Measurements from ENCODE around the gene TAS2R38. TPM values are rescaled to one million over a fixed set of nuclear protein-coding genes. Genes with fewer than 3 reads are reported as not detected.

TAS2R38 gene
- total RNA-seq: not detected in 2 replicates

- no peaks in the 10 kb centered on the region for H3K36me3 ChIP-seq (ENCODE audit: insufficient read depth, low read length)
- no peaks in the 10 kb centered on the region for H3K4me1 ChIP-seq (ENCODE audit: insufficient read depth, low read length)
- TF ChIP-seq, protein P1, sequence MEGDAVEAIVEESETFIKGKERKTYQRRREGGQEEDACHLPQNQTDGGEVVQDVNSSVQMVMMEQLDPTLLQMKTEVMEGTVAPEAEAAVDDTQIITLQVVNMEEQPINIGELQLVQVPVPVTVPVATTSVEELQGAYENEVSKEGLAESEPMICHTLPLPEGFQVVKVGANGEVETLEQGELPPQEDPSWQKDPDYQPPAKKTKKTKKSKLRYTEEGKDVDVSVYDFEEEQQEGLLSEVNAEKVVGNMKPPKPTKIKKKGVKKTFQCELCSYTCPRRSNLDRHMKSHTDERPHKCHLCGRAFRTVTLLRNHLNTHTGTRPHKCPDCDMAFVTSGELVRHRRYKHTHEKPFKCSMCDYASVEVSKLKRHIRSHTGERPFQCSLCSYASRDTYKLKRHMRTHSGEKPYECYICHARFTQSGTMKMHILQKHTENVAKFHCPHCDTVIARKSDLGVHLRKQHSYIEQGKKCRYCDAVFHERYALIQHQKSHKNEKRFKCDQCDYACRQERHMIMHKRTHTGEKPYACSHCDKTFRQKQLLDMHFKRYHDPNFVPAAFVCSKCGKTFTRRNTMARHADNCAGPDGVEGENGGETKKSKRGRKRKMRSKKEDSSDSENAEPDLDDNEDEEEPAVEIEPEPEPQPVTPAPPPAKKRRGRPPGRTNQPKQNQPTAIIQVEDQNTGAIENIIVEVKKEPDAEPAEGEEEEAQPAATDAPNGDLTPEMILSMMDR (IDR thresholded peaks at IDR 0.05; ENCODE audit: extremely low read depth, low read depth, low read length): no peak
- no peaks in the 10 kb centered on the region for H3K9me3 ChIP-seq (ENCODE audit: low read depth, low read length)
- H3K4me2 ChIP-seq (ENCODE audit: insufficient read depth, low read length): no peak within 1 kb of the TSS
- no peaks in the 10 kb centered on the region for H3K27me3 ChIP-seq (ENCODE audit: insufficient read depth, low read length)
- H4K20me1 ChIP-seq (ENCODE audit: insufficient read depth, low read length): no peaks in the 10 kb centered on the region
- no peaks in the 10 kb centered on the region for H3K79me2 ChIP-seq (ENCODE audit: insufficient read depth, low read length)
- DNase-seq (ENCODE audit: insufficient read length, low spot score, missing footprints): no peak
- H3K27ac ChIP-seq (ENCODE audit: low read depth, low read length): no peak within 1 kb of the TSS
- H3K4me3 ChIP-seq (ENCODE audit: insufficient read depth, low read length): no peak within 1 kb of the TSS
- H2AFZ ChIP-seq (ENCODE audit: low read length): no peak within 1 kb of the TSS
Measured at GRCh38 chr7:141973673-141974072, at the start of gene TAS2R38. Gene TAS2R38, minus strand, starts transcription at chr7:141973773. Its CDS starts 84 bp downstream, at chr7:141973689.

DNA sequence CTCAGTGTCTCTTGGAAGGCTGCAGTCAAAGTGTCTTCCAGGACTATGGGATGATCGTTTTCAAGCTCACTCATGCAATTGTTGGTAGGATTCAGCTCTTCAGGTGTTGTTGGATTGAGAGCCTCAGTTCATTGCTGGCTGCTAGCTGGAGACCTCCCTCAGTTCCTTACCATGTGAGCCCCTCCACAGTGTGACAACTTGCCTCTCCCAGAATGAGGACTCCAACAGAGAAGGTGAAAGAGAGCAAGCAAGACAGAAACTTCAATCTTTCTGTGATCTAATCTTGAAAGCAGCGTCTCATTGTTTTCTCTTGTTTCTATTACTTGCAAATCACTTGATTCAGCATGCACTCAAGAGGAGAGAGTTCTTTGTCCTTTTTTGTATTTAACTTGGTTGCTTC, 44.6 kb upstream of the TAS2R38 start:
- no peak overlapping the region for H3K4me2 ChIP-seq (ENCODE audit: insufficient read depth, low read length)
- DNase-seq (ENCODE audit: insufficient read length, low spot score, missing footprints): no peak
- no peaks in the 10 kb centered on the region for H3K79me2 ChIP-seq (ENCODE audit: insufficient read depth, low read length)
- TF ChIP-seq, protein P1 (IDR thresholded peaks at IDR 0.05; ENCODE audit: extremely low read depth, low read depth, low read length): no peak
- no peaks in the 10 kb centered on the region for H4K20me1 ChIP-seq (ENCODE audit: insufficient read depth, low read length)
- H3K27me3 ChIP-seq (ENCODE audit: insufficient read depth, low read length): no peaks in the 10 kb centered on the region
- H3K36me3 ChIP-seq (ENCODE audit: insufficient read depth, low read length): no peaks in the 10 kb centered on the region
- no peak overlapping the region for H2AFZ ChIP-seq (ENCODE audit: low read length)
- H3K4me3 ChIP-seq (ENCODE audit: insufficient read depth, low read length): no peak overlapping the region
- no peaks in the 10 kb centered on the region for H3K9me3 ChIP-seq (ENCODE audit: low read depth, low read length)
- peaks cover 5% of the 10 kb centered on the region for H3K4me1 ChIP-seq (ENCODE audit: insufficient read depth, low read length)
- no peak overlapping the region for H3K27ac ChIP-seq (ENCODE audit: low read depth, low read length)

- H4K20me1 ChIP-seq (ENCODE audit: insufficient read depth, low read length): no peaks in the 10 kb centered on the region
- no peak overlapping the region for H3K27ac ChIP-seq (ENCODE audit: low read depth, low read length)
- no peaks in the 10 kb centered on the region for H3K36me3 ChIP-seq (ENCODE audit: insufficient read depth, low read length)
- H3K4me3 ChIP-seq (ENCODE audit: insufficient read depth, low read length): no peak overlapping the region
- no peak for DNase-seq (ENCODE audit: insufficient read length, low spot score, missing footprints)
- H2AFZ ChIP-seq (ENCODE audit: low read length): no peak overlapping the region
- H3K9me3 ChIP-seq (ENCODE audit: low read depth, low read length): no peaks in the 10 kb centered on the region
- H3K4me2 ChIP-seq (ENCODE audit: insufficient read depth, low read length): no peak overlapping the region
- no peaks in the 10 kb centered on the region for H3K79me2 ChIP-seq (ENCODE audit: insufficient read depth, low read length)
- peaks cover 9% of the 10 kb centered on the region for H3K4me1 ChIP-seq (ENCODE audit: insufficient read depth, low read length)
- no peaks in the 10 kb centered on the region for H3K27me3 ChIP-seq (ENCODE audit: insufficient read depth, low read length)
- TF ChIP-seq, protein P1 (IDR thresholded peaks at IDR 0.05; ENCODE audit: extremely low read depth, low read depth, low read length): no peak
Measured at GRCh38 chr7:142017451-142017850, 43.9 kb upstream of the TAS2R38 start.

- no peak for DNase-seq (ENCODE audit: insufficient read length, low spot score, missing footprints)
- H3K79me2 ChIP-seq (ENCODE audit: insufficient read depth, low read length): no peaks in the 10 kb centered on the region
- H3K4me1 ChIP-seq (ENCODE audit: insufficient read depth, low read length): peaks cover 9% of the 10 kb centered on the region
- H3K4me3 ChIP-seq (ENCODE audit: insufficient read depth, low read length): no peak overlapping the region
- H3K9me3 ChIP-seq (ENCODE audit: low read depth, low read length): no peaks in the 10 kb centered on the region
- TF ChIP-seq, protein P1 (IDR thresholded peaks at IDR 0.05; ENCODE audit: extremely low read depth, low read depth, low read length): no peak
- no peaks in the 10 kb centered on the region for H3K27me3 ChIP-seq (ENCODE audit: insufficient read depth, low read length)
- H2AFZ ChIP-seq (ENCODE audit: low read length): peak overlapping the region; percentile 84
- no peak overlapping the region for H3K27ac ChIP-seq (ENCODE audit: low read depth, low read length)
- H3K4me2 ChIP-seq (ENCODE audit: insufficient read depth, low read length): no peak overlapping the region
- no peaks in the 10 kb centered on the region for H3K36me3 ChIP-seq (ENCODE audit: insufficient read depth, low read length)
- no peaks in the 10 kb centered on the region for H4K20me1 ChIP-seq (ENCODE audit: insufficient read depth, low read length)
Measured at GRCh38 chr7:142012825-142013511, 39.4 kb upstream of the TAS2R38 start.

Data from osteoblast (primary cell).